IPS-20b (cell line): ENCODE data around the gene GRIN1.

Source experiments
- H3K27ac ChIP-seq: one replicate; pipeline ENCODE4 v1.5.1; 2013; ENCODE audit warnings: low read length
- H3K27me3 ChIP-seq: 2 replicates; pipeline ENCODE4 v1.6.1; 2013; ENCODE audit warnings: mild to moderate bottlenecking, low read length, inconsistent platforms; ENCODE audit not compliant: insufficient read depth
- H3K36me3 ChIP-seq: 2 replicates; pipeline ENCODE4 v1.6.1; 2013; ENCODE audit warnings: low read depth, mild to moderate bottlenecking, inconsistent platforms, low read length, moderate library complexity; ENCODE audit not compliant: insufficient read depth
- H3K4me1 ChIP-seq: 2 replicates; pipeline ENCODE4 v1.6.1; 2013; ENCODE audit warnings: mild to moderate bottlenecking, control low read depth, inconsistent platforms, low read length, moderate library complexity; ENCODE audit not compliant: insufficient read depth
- H3K4me3 ChIP-seq: 2 replicates; pipeline ENCODE4 v1.5.1; 2013; ENCODE audit warnings: mild to moderate bottlenecking, low read length, inconsistent platforms
- H3K9ac ChIP-seq: 2 replicates; pipeline ENCODE4 v1.6.1; 2013; ENCODE audit warnings: low read depth, mild to moderate bottlenecking, inconsistent platforms, low read length, moderate library complexity
- H3K9me3 ChIP-seq: 2 replicates; pipeline ENCODE4 v1.6.1; 2013; ENCODE audit warnings: mild to moderate bottlenecking, low read depth, low read length, inconsistent platforms; ENCODE audit not compliant: insufficient read depth

Gene GRIN1

DNA sequence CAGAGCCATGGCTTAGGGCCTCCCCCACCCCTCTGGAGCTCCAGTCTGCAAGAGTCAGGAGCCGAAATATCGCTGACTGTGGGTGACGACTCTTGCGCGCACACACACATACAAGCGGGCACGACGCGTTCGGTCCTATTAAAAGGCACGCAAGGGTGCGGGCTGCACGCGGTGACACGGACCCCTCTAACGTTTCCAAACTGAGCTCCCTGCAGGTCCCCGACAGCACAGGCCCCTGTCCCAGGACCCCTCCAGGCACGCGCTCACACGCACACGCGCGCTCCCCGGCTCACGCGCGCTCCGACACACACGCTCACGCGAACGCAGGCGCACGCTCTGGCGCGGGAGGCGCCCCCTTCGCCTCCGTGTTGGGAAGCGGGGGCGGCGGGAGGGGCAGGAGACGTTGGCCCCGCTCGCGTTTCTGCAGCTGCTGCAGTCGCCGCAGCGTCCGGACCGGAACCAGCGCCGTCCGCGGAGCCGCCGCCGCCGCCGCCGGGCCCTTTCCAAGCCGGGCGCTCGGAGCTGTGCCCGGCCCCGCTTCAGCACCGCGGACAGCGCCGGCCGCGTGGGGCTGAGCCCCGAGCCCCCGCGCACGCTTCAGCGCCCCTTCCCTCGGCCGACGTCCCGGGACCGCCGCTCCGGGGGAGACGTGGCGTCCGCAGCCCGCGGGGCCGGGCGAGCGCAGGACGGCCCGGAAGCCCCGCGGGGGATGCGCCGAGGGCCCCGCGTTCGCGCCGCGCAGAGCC is at the start of gene GRIN1:
GRIN1 (plus strand) TSS at position 433 of the 746 bp plus-strand sequence. CDS start 333 bp downstream, outside the sequence.
- H3K27ac ChIP-seq: no peak within 1 kb of the TSS
- H3K4me3 ChIP-seq: peak within 1 kb of the TSS; percentile 48; the same call in 1 of the 2 replicates
- H3K9me3 ChIP-seq: no peaks in the 10 kb centered on the region
- H3K27me3 ChIP-seq: peaks cover 89% of the 10 kb centered on the region
- H3K9ac ChIP-seq: no peak within 1 kb of the TSS
- H3K36me3 ChIP-seq: no peaks in the 10 kb centered on the region
- H3K4me1 ChIP-seq: no peaks in the 10 kb centered on the region

DNA sequence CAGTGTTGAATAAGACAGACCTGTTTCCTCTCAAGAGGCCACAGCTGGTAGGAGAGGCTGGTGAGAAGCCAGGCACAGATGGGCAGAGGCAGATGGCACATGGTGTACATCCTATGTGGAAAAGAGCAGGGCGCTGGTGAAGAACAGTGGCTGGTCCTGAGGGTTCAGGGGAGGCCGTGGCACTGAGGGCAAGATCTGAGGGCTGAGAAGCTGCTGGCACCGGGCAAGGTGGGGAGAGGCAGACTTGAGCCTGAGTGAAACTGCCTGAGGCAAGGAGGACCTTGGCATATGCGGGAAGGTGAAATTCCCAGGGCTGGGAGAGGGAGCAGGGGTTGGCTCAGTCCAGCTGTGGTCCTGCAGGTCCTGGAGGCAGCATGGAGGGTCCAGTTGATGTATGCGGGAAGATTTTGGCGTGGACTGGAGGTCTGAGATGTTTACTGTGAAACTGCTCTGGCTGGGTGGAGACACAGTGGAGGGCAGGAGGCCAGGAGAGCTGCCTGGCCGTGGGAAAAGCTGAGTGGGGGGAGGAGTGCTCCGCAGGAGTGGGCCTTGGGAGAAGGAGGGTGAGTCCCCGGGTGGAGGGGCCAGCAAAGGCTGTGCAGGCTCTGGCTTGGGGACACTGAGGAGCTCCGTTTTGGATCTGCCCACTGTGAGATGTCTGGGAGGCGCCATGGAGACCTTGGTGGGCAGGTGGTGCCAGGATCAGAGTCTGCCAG is 49.6 kb upstream of the GRIN1 start:
- Histone ChIP-seq H3K27me3 (peaks cover 16% of the 10 kb centered on the region), H3K4me1 (peaks cover 4% of the 10 kb centered on the region), H3K36me3 (peaks cover 14% of the 10 kb centered on the region), H3K9ac (no peak overlapping the region), H3K4me3 (no peak overlapping the region), H3K27ac (no peak overlapping the region), H3K9me3 (no peaks in the 10 kb centered on the region)

DNA sequence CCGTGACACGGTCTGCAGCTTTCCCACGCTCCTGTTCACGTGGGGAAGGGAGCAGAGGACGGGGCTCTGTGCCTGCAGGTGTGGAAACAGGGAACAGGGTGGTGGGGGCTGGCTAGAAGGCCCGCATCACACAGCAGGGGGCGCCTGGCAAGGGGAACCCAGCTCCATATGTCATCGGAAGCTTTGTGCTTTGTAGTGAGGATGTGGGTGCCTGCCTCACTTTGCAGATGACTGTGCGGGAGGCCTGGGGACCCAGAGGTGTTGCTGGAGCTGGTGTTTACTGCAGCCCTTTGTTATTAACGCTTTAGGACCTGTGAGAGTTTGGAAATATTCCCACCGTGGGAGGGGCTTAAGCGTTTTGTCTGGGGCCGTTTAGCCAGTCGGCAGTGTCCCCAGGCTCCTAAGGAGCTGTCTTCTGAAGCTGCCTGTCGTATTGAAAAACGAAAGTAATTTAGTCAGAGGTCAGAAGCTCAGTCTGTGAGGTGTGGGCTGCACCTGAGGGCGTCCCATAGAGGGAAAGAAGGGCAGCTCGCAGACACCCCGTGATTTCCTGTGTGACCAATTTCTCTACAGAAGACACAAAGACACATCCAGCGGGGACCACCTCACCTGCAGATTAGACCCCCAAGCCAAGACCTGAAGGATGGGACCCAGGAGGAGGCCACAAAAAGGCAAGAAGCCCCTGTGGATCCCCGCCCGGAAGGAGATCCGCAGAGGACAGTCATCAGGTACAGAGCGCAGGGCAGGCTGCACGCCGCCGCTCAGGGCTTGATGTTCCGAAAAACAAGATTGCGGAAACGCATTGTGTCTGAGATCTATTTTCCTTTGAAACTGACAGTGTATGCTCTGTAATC is 43.1 kb upstream of the GRIN1 start:
- no peaks in the 10 kb centered on the region for H3K9me3 ChIP-seq
- H3K27ac ChIP-seq: no peak overlapping the region
- no peak overlapping the region for H3K4me3 ChIP-seq
- H3K9ac ChIP-seq: no peak overlapping the region
- no peaks in the 10 kb centered on the region for H3K27me3 ChIP-seq
- no peaks in the 10 kb centered on the region for H3K4me1 ChIP-seq
- peaks cover 35% of the 10 kb centered on the region for H3K36me3 ChIP-seq

DNA sequence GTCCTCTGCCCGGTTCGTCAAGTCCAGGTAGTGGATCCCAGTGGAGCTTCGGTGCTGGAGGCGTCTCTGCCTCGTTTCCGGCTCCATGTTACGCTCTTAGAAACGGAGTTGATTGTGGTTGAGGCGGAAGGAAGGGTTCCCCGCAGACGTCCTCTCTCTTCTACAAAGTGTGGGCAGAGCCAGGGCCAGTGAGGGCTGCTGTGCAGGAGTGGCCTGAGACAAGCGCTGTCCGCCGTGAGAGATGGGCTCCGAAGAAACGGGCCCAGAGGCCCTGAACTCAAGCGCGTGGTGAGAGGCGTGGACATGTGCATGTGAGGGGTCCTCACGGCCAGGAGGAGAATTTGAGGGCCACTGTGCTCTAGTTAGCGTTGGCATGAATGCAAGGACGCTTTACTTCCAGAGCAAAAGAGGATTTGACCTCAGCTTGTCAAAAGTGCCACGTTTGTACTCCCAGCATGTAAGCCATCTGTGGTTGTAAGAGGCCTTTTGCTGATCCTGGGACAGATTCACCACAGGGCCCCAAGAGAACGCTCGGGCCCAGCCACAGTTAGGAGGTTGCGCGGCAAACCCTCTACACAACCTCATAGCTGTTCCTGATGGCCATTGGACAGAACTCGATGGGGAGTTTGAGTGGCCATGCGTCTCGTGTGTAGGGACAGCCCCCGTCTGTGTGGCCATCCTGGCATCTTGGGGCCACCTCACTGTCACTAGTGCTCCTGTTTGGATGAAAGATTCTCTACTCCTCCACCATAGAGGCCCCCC is 42.0 kb upstream of the GRIN1 start:
- H3K36me3 ChIP-seq: peaks cover 43% of the 10 kb centered on the region
- no peak overlapping the region for H3K4me3 ChIP-seq
- no peaks in the 10 kb centered on the region for H3K27me3 ChIP-seq
- H3K27ac ChIP-seq: no peak overlapping the region
- H3K4me1 ChIP-seq: no peaks in the 10 kb centered on the region
- H3K9me3 ChIP-seq: peaks cover 8% of the 10 kb centered on the region; the same call in 1 of the 2 replicates
- H3K9ac ChIP-seq: no peak overlapping the region

DNA sequence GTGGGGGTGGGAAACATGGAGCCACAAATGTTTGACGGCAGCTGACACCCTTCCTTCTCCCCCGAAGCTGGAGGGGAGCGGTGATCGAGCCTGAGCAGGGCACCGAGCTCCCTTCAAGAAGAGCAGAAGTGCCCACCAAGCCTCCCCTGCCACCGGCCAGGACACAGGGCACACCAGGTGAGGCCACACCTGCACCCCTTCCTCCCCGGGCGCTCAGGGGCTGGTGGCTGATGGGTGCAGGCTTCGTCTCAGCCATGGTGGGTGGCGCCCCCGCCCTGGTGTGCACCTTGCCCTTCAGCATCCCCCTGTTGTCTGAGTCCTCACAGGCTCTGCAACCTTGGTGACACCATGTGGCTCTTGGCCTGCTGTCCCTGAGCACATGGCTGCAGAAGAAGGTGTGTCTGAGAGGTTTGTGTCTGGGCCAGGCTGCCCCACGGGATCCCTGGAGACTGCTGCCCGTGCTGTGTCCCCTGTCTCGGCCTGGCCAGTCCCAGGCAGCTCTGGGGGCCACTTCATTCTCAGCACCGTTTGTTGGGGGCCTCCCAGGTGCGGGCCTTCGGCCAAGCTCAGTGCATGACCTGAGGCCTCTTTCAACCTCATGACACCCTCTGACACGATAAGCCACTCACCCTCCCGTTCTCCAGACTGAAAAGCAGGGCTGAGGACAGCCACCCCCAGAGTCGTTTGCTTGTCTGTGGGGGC is 41.0 kb upstream of the GRIN1 start:
- Histone ChIP-seq H3K9me3 (peaks cover 18% of the 10 kb centered on the region; the same call in 1 of the 2 replicates), H3K4me1 (no peaks in the 10 kb centered on the region), H3K27me3 (no peaks in the 10 kb centered on the region), H3K9ac (no peak overlapping the region), H3K4me3 (no peak overlapping the region), H3K27ac (no peak overlapping the region), H3K36me3 (peaks cover 52% of the 10 kb centered on the region)

DNA sequence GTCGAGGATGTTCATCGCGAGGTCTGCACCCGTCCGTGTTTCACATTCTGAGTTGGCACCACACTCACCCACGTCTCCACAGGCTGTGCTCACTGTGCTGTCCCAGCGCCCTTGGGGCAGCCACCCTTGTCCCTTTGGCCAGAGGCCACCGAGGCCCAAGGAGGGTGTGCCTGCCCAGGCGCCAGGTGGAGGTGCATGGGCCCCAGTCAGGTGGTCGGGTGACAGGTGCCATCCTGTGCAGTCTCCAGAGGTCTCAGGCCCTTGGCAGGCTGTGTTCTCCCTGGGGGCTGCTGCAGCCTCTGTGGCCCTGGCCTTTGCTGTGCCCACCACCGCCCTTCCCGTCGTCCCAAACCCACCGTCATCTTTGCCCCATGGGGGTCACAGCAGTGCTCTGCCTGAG is 39.7 kb upstream of the GRIN1 start:
- Histone ChIP-seq H3K4me3 (no peak overlapping the region), H3K27me3 (no peaks in the 10 kb centered on the region), H3K9me3 (peaks cover 27% of the 10 kb centered on the region; the same call in 1 of the 2 replicates), H3K36me3 (peaks cover 64% of the 10 kb centered on the region), H3K9ac (no peak overlapping the region), H3K4me1 (no peaks in the 10 kb centered on the region), H3K27ac (no peak overlapping the region)

DNA sequence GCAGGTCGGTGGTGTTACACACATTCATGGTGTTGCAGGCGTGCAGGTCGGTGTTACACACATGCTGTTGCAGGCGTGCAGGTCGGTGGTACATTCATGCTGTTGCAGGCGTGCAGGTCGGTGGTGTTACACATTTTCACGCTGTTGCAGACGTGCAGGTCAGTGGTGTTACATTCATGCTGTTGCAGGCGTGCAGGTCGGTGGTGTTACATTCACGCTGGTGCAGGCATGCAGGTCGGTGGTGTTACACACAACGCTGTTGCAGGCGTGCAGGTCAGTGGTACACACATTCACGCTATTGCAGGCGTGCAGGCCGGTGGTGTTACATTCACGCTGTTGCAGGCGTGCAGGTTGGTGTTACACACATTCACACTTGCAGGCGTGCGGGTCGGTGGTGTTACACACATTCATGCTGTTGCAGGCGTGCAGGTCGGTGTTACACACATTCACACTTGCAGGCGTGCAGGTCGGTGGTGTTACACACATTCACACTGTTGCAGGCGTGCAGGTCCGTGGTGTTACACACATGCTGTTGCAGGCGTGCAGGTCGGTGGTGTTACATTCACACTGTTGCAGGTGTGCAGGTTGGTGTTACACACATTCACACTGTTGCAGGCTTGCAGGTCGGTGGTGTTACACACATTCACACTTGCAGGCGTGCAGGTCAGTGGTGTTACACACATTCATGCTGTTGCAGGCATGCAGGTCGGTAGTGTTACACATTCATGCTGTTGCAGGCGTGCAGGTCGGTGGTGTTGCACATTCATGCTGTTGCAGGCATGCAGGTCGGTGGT is 35.6 kb upstream of the GRIN1 start:
- no peaks in the 10 kb centered on the region for H3K4me1 ChIP-seq
- H3K27ac ChIP-seq: no peak overlapping the region
- no peak overlapping the region for H3K4me3 ChIP-seq
- peaks cover 61% of the 10 kb centered on the region for H3K36me3 ChIP-seq
- no peak overlapping the region for H3K9ac ChIP-seq
- no peaks in the 10 kb centered on the region for H3K27me3 ChIP-seq
- H3K9me3 ChIP-seq: peaks cover 27% of the 10 kb centered on the region; the same call in 1 of the 2 replicates

DNA sequence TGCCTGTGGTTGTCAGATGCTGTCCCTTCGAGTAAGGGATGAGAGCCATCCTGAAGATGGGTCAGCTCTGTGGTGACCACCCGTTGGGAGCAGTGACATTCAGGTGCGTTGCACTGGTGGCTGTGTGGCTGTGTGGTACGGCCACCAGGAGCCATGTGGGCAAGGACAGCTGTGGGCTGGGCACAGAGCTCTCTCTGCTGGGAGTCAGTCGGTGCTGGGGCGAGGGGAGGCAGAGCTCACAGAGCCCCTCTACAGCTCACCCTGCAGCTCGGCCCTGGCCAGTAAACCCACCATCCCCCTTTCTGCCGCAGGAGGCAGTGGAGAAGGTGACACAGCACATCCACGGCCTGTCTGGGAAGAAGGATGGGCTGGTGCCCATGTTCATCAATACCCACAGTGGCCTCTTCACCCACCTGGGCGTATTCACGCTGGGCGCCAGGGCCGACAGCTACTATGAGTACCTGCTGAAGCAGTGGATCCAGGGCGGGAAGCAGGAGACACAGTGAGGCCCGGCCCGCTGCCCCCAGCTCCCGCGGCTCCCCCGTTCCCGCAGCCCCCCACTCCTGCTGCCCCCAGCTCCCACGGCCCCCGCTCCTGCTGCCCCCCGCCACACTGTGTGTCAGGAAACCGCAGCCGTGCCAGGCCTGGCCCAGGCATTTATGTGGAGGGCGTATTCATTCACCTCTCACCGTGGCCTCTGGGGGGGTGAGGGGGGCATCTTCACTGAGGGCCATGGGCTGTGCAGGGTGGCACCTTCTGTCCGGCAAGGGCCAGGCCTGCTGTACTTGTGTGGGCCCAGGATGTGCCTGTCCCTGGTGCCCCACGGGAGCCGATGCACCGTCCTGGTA is 32.9 kb upstream of the GRIN1 start:
- Histone ChIP-seq H3K27ac (no peak overlapping the region), H3K4me1 (no peaks in the 10 kb centered on the region), H3K9me3 (peaks cover 27% of the 10 kb centered on the region; the same call in 1 of the 2 replicates), H3K4me3 (no peak overlapping the region), H3K36me3 (peaks cover 43% of the 10 kb centered on the region), H3K9ac (no peak overlapping the region), H3K27me3 (no peaks in the 10 kb centered on the region)

DNA sequence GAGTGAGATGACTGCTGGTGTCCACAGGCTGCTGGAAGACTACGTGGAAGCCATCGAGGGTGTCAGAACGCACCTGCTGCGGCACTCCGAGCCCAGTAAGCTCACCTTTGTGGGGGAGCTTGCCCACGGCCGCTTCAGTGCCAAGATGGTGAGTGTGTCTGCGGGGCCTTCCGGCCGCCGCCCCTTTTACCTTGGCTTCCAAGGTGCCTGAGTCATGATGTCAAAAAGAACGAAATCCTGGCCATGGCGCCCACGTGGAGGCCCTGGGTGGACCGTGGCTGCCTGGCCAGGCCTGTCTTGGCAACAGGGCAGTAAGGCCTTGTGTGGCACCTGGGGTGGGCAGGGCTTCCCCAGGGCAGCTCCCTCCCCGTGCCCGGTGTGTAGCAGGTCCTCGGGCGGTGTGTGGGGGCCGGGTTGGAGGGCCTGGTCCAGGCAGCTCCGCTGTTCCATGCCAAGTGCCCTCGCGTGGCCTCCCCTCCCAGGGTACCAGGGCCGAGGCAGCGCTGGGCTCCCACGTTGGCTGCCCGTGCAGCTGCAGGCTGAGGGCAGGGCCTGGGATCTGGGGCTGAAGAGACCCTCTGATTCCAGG is 32.2 kb upstream of the GRIN1 start:
- Histone ChIP-seq H3K27ac (no peak overlapping the region), H3K36me3 (peaks cover 35% of the 10 kb centered on the region), H3K4me3 (no peak overlapping the region), H3K27me3 (no peaks in the 10 kb centered on the region), H3K9me3 (peaks cover 21% of the 10 kb centered on the region; the same call in 1 of the 2 replicates), H3K9ac (no peak overlapping the region), H3K4me1 (no peaks in the 10 kb centered on the region)
